Measurements from ENCODE around the gene FCAMR. TPM values are rescaled to one million over a fixed set of nuclear protein-coding genes. Genes with fewer than 3 reads are reported as not detected.

FCAMR gene
- total and polyA plus RNA-seq, 2 donors (not counting 3 experiments of a cell fraction or from before 2014, with no cell fraction given), result not detected

DNA sequence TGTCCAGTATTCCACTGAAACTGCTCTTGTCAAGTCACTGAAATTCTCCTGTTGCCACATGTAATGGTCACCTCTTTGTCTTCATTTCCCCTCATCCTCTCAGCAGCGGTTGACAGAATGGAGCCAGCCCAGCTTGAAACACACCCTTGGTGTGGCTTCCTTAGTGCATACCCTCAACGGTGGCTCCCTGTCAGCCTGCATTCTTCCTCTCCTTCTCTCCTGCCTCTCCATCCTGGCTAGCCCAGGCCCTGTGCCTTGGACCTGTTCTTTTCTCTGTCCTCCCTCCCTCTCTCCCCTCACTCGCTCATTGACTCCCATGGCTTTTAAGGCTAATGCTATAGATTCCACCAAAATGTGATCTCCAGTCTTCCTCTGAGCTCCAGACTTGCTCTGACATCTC lies 52.2 kb downstream of the FCAMR start:
- Histone ChIP-seq H3K4me1 (ENCODE audit: control insufficient read depth, extremely low read depth, insufficient read depth, low read length) (no peaks in the 10 kb centered on the region), H3K9ac (replicated peaks; ENCODE audit: extremely low read depth, insufficient read depth, low read length) (no peak overlapping the region), H3K27me3 (ENCODE audit: control insufficient read depth in 2 of 2, insufficient read depth in 2 of 2, low read length in 2 of 2) (peaks cover 4 to 5% of the 10 kb centered on the region in 2 experiments), H3K79me2 (ENCODE audit: control insufficient read depth, insufficient read depth, low read length) (no peaks in the 10 kb centered on the region), H3K9me1 (replicated peaks; ENCODE audit: control insufficient read depth, extremely low read depth, insufficient read depth, low read length) (no peaks in the 10 kb centered on the region), H3K9me3 (replicated peaks; ENCODE audit: control insufficient read depth, insufficient read depth, low read length) (no peaks in the 10 kb centered on the region), H3K4me2 (ENCODE audit: insufficient read depth, low read length) (no peak overlapping the region), H2AFZ (ENCODE audit: low read depth, low read length) (no peak overlapping the region), H4K20me1 (replicated peaks; ENCODE audit: control insufficient read depth, extremely low read depth, insufficient read depth, low read length) (no peaks in the 10 kb centered on the region), H3K36me3 (ENCODE audit: control insufficient read depth in 2 of 2, extremely low read depth in 1 of 2, insufficient read depth in 2 of 2, low read length in 2 of 2) (no peaks in the 10 kb centered on the region), H3K27ac (ENCODE audit: insufficient read depth, low read depth, low read length) (no peak overlapping the region), H3K4me3 (replicated peaks in 1 of 3; ENCODE audit: insufficient read depth in 1 of 3, low read depth in 1 of 3, low read length in 3 of 3) (no peak overlapping the region)
- intact Hi-C loops (cut with micrococcal nuclease), result loop anchor here (10.0 kb wide), 1 partner anchor 423 kb away; no protein-coding TSS in a partner anchor
- POLR2A ChIA-PET, result no interaction called here
- TF ChIP-seq MYC (IDR thresholded peaks at IDR 0.05; ENCODE audit: low read depth, low read length), result no peak
- TF ChIP-seq EZH2 (IDR thresholded peaks at IDR 0.05; ENCODE audit: borderline replicate concordance, low read depth, low read length, severe bottlenecking), result no peak
- no peak for TF ChIP-seq JUN (IDR thresholded peaks at IDR 0.05; ENCODE audit: borderline replicate concordance, insufficient read depth, insufficient read length, low read depth)
- no peak for TF ChIP-seq GATA2 (IDR thresholded peaks at IDR 0.05; ENCODE audit: insufficient read depth, insufficient read length, low read depth, low read length)
- no peak for TF ChIP-seq CTCF (IDR thresholded peaks at IDR 0.05; ENCODE audit: extremely low read depth in 1 of 2, insufficient read depth in 1 of 2, low read depth in 1 of 2, low read length in 2 of 2)
- TF ChIP-seq POLR2AphosphoS5 (IDR thresholded peaks at IDR 0.05; ENCODE audit: insufficient read depth, low read depth, low read length), result no peak
- TF ChIP-seq MAX (IDR thresholded peaks at IDR 0.05; ENCODE audit: insufficient read depth, insufficient read length), result no peak
- TF ChIP-seq FOS (IDR thresholded peaks at IDR 0.05; ENCODE audit: borderline replicate concordance, insufficient read depth, low read length), result no peak
- dilution Hi-C loops (cut with MboI; ENCODE audit: extremely low pct_ligation_motif_present, low sequenced_read_pairs), result no loop called here
- CTCF ChIA-PET, result interaction anchor here (1.4 kb wide), 1 partner anchor 16 kb away, joined by 4 read pairs; no protein-coding TSS in a partner anchor
- DNase-seq (ENCODE audit: low read depth, low spot score), result no peak
- no peak for FAIRE-seq
- BruUV-seq (replicated peaks), result no TSS peak

All from endothelial cell of umbilical vein (primary cell).